ENCODE measurements around the gene BRI3BP.
"Not testable (repeated sequence)": the region's sequence is repeated elsewhere in the genome, so short reads cannot be mapped to it uniquely, and the experiment has no call there.

Gene BRI3BP

DNA sequence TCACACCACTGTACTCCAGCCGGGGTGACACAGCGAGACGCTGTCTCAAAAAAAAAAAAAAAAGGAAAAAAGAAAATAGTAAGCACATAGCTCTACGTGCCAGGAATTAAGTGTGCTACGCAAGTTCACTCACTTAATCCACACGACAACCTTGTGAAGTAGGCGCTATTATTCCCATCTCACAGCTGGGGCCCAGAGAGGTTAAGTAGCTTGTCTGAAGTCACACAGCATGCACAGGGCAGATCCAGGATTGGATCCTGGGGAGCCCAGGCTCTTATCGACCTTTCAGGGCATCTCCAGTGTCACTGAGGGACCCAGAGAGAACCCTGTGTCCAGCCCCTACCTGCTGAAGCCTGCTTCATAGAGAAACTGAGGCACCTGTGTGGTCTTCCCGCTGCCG, 16.4 kb upstream of the BRI3BP start:
- Histone ChIP-seq H3K4me1 (ENCODE audit: control insufficient read depth, insufficient read depth, low read length) (no peaks in the 10 kb centered on the region), H3K36me3 (ENCODE audit: control insufficient read depth, insufficient read depth, low read length) (peaks cover 81% of the 10 kb centered on the region), H3K9ac (ENCODE audit: low read depth, low read length) (no peak overlapping the region), H3K9me3 (ENCODE audit: control insufficient read depth, insufficient read depth, low read length) (no peaks in the 10 kb centered on the region), H3K27me3 (ENCODE audit: control insufficient read depth, insufficient read depth, low read length) (no peaks in the 10 kb centered on the region), H3K4me3 (ENCODE audit: low read depth, low read length) (no peak overlapping the region), H3K27ac (ENCODE audit: low read depth, low read length) (no peak overlapping the region)

DNA sequence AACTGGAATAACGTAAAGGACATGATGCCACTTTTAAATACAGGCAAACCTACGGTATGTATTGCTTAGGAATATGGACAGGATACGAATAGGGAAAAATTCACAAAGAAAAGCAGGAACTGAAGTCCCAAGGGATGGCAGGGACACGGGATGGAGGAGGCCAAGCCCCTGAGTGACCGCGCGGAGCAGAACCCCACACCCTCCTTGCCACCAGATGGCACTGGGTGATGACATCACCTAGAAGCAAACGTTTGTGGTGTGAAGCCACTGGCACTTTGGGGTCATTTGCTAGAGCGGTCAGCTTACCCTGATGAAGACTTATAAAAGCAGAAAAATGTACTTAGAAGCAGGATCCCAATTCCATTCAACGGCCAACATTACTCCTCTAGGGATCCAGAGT, 13.9 kb upstream of the BRI3BP start:
- Histone ChIP-seq H3K4me3 (ENCODE audit: low read depth, low read length) (no peak overlapping the region), H3K4me1 (ENCODE audit: control insufficient read depth, insufficient read depth, low read length) (no peaks in the 10 kb centered on the region), H3K36me3 (ENCODE audit: control insufficient read depth, insufficient read depth, low read length) (peaks cover 79% of the 10 kb centered on the region), H3K27me3 (ENCODE audit: control insufficient read depth, insufficient read depth, low read length) (no peaks in the 10 kb centered on the region), H3K9ac (ENCODE audit: low read depth, low read length) (no peak overlapping the region), H3K27ac (ENCODE audit: low read depth, low read length) (no peak overlapping the region), H3K9me3 (ENCODE audit: control insufficient read depth, insufficient read depth, low read length) (no peaks in the 10 kb centered on the region)

DNA sequence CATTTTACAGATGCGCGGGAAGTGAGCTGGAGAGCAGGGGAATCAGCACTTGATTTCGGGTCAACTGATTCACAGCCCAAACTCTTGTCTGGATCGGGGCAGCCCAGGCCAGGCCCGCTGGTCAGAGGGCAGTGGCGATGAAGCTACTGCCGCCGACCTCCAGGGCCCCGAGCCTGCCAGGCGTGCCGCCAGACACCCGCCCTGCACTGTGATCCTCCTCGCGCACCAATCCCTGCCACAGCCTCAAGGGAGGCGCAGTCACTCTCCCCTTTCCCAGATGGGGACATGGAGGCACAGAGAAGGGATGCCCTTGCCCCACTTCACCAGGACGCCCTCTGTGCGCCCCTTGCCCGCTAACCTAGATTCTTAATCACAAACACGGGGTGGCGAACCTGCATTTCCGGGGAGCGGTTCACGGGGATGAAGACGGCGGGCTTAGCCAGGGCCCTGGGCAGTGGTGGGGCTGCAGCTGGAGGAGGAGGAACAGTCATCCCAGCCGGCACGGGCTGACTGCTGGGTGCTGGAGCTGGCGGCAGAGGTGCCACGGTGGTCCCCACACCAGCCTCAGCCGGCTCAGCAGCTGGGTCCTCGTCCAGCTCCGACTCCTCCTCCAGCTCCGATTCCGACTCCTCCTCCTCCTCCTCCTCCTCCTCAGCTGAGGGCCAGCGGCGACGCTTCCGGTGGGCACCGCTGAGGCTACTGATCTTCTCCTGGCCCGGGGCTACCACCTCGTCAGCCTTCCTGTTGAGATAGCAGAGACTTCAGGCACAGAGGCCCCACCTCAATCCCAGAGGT, 13.2 kb upstream of the BRI3BP start:
- Histone ChIP-seq H3K4me3 (ENCODE audit: low read depth, low read length) (no peak overlapping the region), H3K4me1 (ENCODE audit: control insufficient read depth, insufficient read depth, low read length) (no peaks in the 10 kb centered on the region), H3K9me3 (ENCODE audit: control insufficient read depth, insufficient read depth, low read length) (no peaks in the 10 kb centered on the region), H3K27me3 (ENCODE audit: control insufficient read depth, insufficient read depth, low read length) (no peaks in the 10 kb centered on the region), H3K27ac (ENCODE audit: low read depth, low read length) (no peak overlapping the region), H3K9ac (ENCODE audit: low read depth, low read length) (no peak overlapping the region), H3K36me3 (ENCODE audit: control insufficient read depth, insufficient read depth, low read length) (peaks cover 78% of the 10 kb centered on the region)

DNA sequence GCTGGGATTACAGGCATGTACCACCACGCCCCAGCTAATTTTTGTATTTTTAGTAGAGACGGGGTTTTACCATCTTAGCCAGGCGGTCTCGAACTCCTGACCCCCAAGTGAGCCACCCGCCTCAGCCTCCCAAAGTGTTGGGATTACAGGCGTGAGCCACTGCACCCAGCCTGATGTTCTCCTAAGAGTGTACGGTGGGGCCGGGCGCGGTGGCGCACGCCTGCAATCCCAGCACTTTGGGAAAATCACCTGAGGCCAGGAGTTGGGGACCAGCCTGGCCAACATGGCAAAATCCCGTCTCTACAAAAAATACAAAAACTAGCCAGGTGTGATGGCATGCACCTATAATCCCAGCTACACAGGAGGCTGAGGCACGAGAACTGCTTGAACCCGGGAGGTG, 6.6 kb upstream of the BRI3BP start:
- not testable (repeated sequence) for H3K4me1 ChIP-seq (ENCODE audit: control insufficient read depth, insufficient read depth, low read length); H3K27me3 ChIP-seq (ENCODE audit: control insufficient read depth, insufficient read depth, low read length); H3K4me3 ChIP-seq (ENCODE audit: low read depth, low read length); H3K9ac ChIP-seq (ENCODE audit: low read depth, low read length); H3K9me3 ChIP-seq (ENCODE audit: control insufficient read depth, insufficient read depth, low read length); H3K27ac ChIP-seq (ENCODE audit: low read depth, low read length)
- H3K36me3 ChIP-seq (ENCODE audit: control insufficient read depth, insufficient read depth, low read length): peaks cover 33% of the 10 kb centered on the region

DNA sequence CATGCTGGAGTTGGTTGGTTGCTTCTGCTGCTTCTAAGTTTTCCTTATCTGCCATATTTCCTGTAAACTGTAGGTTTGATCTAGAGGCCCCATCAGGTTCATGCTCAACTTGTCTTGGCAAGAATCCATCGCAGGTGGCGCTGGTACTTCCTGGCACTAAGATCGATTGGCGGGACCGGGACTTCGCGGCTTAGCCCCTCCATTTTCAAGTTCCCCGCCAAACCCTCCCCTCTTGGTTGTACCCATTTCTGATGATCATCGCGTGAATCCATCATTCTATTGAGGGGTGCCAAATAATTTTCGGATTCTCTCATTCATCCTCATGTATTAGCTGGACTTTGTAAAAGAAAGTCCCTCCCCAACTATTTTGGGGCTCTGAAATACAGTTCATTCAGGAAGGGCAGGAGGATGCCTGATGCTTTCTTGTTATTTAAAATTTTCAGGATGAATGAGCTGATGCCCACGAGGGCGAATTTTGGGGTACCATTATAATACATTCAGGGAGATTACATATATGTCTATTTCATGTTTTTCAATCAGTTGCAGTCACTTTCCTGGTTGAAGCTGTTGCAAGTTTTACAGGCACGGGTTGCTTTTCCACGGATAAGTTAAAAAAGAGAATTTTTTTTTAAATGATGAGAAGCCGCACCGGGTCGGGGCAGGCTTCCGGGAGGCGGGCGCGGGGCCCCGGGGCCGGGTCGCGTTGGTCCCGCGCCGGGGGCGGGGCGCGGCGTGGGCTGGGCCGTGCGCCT, 395 bp upstream of the BRI3BP start:
- H3K9ac ChIP-seq (ENCODE audit: low read depth, low read length): peak overlapping the region; percentile 39; the same call in 1 of the 2 replicates
- H3K27me3 ChIP-seq (ENCODE audit: control insufficient read depth, insufficient read depth, low read length): no peaks in the 10 kb centered on the region
- peaks cover 15% of the 10 kb centered on the region for H3K4me1 ChIP-seq (ENCODE audit: control insufficient read depth, insufficient read depth, low read length)
- no peaks in the 10 kb centered on the region for H3K9me3 ChIP-seq (ENCODE audit: control insufficient read depth, insufficient read depth, low read length)
- H3K27ac ChIP-seq (ENCODE audit: low read depth, low read length): peak overlapping the region; percentile 31
- H3K4me3 ChIP-seq (ENCODE audit: low read depth, low read length): peak overlapping the region; percentile 73
- no peaks in the 10 kb centered on the region for H3K36me3 ChIP-seq (ENCODE audit: control insufficient read depth, insufficient read depth, low read length)

DNA sequence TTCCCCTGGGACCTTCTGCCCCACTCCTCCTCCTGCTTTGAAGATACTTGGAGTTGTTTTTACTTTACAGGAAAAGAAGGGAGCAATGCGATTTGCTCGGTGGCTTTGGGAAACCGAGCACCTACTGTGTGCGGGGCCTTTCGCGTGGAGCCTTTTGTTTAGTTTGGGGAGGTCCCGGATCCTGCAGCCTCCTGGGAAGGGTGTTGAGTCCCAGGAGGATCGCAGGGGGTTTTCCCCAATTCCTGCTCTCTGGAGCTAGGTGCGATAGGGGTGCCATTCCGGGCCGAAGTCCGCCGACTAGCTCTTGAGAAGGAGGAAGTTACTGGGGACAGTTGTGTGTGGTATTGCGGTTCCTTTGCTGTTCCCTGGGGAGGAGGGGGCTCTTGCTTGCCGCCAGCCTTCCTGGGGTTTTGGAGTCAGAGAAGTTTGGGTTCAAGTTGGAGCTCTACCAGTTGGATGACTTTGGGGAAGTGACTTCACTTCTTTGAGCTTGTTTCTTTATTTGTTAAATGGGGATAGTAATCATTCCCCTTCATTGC, 1.1 kb downstream of the BRI3BP start:
- peak overlapping the region; percentile 73 for H3K4me3 ChIP-seq (ENCODE audit: low read depth, low read length)
- no peak overlapping the region for H3K27ac ChIP-seq (ENCODE audit: low read depth, low read length)
- no peaks in the 10 kb centered on the region for H3K36me3 ChIP-seq (ENCODE audit: control insufficient read depth, insufficient read depth, low read length)
- no peaks in the 10 kb centered on the region for H3K9me3 ChIP-seq (ENCODE audit: control insufficient read depth, insufficient read depth, low read length)
- H3K27me3 ChIP-seq (ENCODE audit: control insufficient read depth, insufficient read depth, low read length): no peaks in the 10 kb centered on the region
- peak overlapping the region; percentile 61 for H3K9ac ChIP-seq (ENCODE audit: low read depth, low read length)
- peaks cover 15% of the 10 kb centered on the region for H3K4me1 ChIP-seq (ENCODE audit: control insufficient read depth, insufficient read depth, low read length)

DNA sequence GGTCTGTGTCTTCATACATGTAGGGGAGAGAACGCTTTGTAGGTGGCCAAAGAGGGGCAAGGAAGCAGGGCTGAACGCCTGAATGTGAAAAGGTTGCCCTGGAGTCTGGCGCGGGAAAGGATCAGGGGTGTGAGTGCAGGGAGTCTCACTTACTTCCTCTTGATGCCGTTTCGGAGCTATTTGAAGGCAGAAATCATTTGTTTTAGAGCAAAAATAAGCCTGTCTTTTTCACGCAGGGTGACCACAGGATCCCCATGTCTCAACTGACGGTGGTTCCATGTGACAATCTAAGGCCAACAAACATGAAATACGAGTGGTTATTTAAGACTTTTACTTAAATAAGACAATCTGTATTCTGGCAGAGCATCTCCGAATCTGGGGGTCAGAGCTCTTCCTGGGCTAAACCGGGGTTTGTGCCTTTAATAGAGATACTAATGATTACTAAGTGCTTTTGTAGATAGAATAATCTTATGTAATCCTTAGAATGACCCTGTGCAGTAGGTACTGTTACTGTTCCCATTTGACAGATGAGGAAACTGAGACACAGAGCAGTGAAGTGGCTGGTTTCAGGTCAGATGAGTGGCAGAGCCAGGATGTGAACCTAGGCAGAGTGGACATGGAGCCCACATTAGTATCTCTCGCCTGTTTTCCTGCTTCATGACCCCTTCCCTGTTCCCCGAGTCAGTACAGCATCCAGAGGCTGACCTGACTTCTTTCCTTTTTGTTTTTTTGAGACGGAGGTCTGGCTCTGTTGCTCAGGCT, 1.9 kb downstream of the BRI3BP start:
- peak overlapping the region; percentile 73 for H3K4me3 ChIP-seq (ENCODE audit: low read depth, low read length)
- no peak overlapping the region for H3K9ac ChIP-seq (ENCODE audit: low read depth, low read length)
- no peak overlapping the region for H3K27ac ChIP-seq (ENCODE audit: low read depth, low read length)
- peaks cover 15% of the 10 kb centered on the region for H3K4me1 ChIP-seq (ENCODE audit: control insufficient read depth, insufficient read depth, low read length)
- no peaks in the 10 kb centered on the region for H3K9me3 ChIP-seq (ENCODE audit: control insufficient read depth, insufficient read depth, low read length)
- no peaks in the 10 kb centered on the region for H3K36me3 ChIP-seq (ENCODE audit: control insufficient read depth, insufficient read depth, low read length)
- H3K27me3 ChIP-seq (ENCODE audit: control insufficient read depth, insufficient read depth, low read length): no peaks in the 10 kb centered on the region

DNA sequence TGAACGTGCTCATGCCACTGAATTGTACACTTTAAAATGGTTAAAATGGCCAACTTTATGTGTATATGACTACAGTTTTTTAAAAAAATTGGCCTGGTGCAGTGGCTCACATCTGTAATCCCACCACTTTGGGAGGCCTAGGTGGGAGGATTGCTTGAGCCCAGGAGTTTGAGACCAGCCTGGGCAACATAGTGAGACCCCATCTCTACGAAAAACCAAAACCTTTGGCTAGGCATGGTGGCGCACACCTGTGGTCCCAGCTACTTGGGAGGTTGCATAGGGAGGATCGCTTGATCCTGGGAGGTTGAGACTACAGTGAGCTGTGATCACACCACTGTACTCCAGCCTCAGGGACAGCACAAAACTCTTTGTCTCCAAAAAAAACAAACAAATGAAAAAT, 5.3 kb downstream of the BRI3BP start:
- no peak overlapping the region for H3K27ac ChIP-seq (ENCODE audit: low read depth, low read length)
- no peaks in the 10 kb centered on the region for H3K36me3 ChIP-seq (ENCODE audit: control insufficient read depth, insufficient read depth, low read length)
- no peak overlapping the region for H3K9ac ChIP-seq (ENCODE audit: low read depth, low read length)
- no peak overlapping the region for H3K4me3 ChIP-seq (ENCODE audit: low read depth, low read length)
- no peaks in the 10 kb centered on the region for H3K27me3 ChIP-seq (ENCODE audit: control insufficient read depth, insufficient read depth, low read length)
- peaks cover 10% of the 10 kb centered on the region for H3K4me1 ChIP-seq (ENCODE audit: control insufficient read depth, insufficient read depth, low read length)
- no peaks in the 10 kb centered on the region for H3K9me3 ChIP-seq (ENCODE audit: control insufficient read depth, insufficient read depth, low read length)

DNA sequence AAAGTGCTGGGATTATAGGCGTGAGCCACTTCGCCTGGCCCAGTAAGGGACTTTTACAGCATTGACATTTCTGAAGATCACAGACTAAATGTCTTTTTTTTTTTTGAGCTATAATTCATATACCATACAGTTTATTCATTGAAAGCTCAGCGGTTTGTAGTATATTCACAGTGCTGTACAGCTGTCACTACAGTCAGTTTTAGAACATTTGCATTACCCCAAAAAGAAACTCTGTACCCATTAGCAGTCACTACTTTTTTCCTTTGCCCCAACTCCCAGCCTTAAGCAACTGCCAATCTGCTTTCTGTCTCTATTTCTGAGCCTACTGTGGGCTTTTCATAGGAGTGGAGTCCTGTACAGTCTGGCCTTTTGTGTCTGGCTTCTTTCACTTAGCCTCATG, 8.2 kb downstream of the BRI3BP start:
- Histone ChIP-seq H3K36me3 (ENCODE audit: control insufficient read depth, insufficient read depth, low read length) (no peaks in the 10 kb centered on the region), H3K4me1 (ENCODE audit: control insufficient read depth, insufficient read depth, low read length) (no peaks in the 10 kb centered on the region), H3K9me3 (ENCODE audit: control insufficient read depth, insufficient read depth, low read length) (no peaks in the 10 kb centered on the region), H3K27me3 (ENCODE audit: control insufficient read depth, insufficient read depth, low read length) (no peaks in the 10 kb centered on the region), H3K27ac (ENCODE audit: low read depth, low read length) (no peak overlapping the region), H3K4me3 (ENCODE audit: low read depth, low read length) (no peak overlapping the region), H3K9ac (ENCODE audit: low read depth, low read length) (no peak overlapping the region)

DNA sequence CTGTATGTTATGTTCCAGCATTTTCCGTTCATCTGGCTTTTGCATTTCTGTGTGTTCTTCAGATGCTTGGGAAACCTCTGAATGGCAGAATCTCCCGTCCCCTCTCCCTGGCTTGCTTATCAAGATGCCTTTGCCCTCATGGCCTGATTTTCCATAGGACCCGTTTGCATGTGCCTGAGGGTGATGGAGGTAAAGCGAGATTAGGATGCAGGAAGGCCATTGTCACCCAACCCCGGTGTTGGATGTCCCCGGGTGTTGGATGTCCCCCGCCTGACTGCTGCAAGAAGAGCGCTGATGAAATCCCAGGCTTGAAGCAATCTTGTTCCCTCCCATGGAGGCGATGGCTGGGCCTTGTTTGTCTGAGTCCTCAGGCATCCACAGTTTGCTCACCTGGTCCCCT, 9.6 kb downstream of the BRI3BP start:
- H3K9ac ChIP-seq (ENCODE audit: low read depth, low read length): no peak overlapping the region
- H3K4me3 ChIP-seq (ENCODE audit: low read depth, low read length): no peak overlapping the region
- no peaks in the 10 kb centered on the region for H3K36me3 ChIP-seq (ENCODE audit: control insufficient read depth, insufficient read depth, low read length)
- H3K9me3 ChIP-seq (ENCODE audit: control insufficient read depth, insufficient read depth, low read length): no peaks in the 10 kb centered on the region
- no peak overlapping the region for H3K27ac ChIP-seq (ENCODE audit: low read depth, low read length)
- no peaks in the 10 kb centered on the region for H3K27me3 ChIP-seq (ENCODE audit: control insufficient read depth, insufficient read depth, low read length)
- H3K4me1 ChIP-seq (ENCODE audit: control insufficient read depth, insufficient read depth, low read length): no peaks in the 10 kb centered on the region
